CD4-positive, alpha-beta T cell treated with Interleukin-6 for 4 hours (primary cell): ENCODE data around the gene MOK.
"Not testable (repeated sequence)": the region's sequence is repeated elsewhere in the genome, so short reads cannot be mapped to it uniquely, and the experiment has no call there.

ENCODE experiments used
- DNase-seq: peaks from one replicate; pipeline ENCODE4 v3.0.0-alpha.2; 2020; ENCODE audit warnings: mixed read lengths

Gene MOK

GRCh38 chr14:102280376-102280962 lies 24.5 kb downstream of the MOK start:
- no peak for DNase-seq

DNA sequence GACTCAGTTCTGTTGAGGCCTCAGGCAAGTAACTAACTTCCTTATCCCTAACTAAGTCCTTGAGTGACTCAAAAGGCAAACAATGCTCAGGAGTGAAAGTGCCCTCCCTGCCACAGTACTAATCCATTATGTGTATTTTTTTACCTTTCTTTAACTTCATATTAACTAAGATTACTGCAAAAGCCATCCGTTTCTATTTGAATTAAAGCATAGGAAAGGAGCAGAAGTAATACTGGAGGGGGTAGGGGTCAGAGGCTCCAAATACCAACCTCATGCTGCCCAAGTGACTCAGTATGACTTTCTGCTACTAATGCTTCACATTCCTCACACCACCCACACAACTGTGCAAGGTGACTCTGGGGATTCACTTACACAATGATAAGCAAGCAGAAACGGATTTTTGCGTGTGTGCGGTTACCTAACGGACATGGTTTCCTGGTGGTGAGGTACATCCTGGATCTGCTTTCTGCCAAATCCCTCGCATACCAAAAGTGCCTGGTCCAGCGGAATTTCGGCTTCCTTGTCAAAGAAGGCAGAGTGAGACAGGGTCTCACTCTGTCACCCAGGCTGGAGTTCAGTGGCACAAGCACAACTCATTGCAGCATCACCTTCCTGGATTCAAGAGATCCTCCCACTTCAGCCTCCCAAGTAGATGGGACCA lies 25.1 kb downstream of the MOK start:
- DNase-seq: no peak

GRCh38 chr14:102279282-102279681 lies 25.7 kb downstream of the MOK start:
- no peak for DNase-seq

DNA sequence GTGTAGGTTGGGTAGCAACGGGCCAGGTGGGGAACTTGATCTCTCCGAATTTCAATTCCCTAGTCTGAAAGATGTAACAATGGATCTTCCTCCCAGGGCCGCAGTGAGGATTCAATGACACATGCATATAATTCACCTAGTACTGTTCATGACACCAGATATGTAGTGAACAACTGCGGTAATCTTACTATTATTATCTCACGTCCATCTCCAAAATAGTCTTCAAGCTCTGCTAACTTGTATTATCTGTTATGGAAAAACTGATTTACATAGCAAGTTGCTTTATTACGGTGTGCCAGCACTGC lies 26.4 kb downstream of the MOK start:
- no peak for DNase-seq

- DNase-seq: no peak
Observed at GRCh38 chr14:102277874-102278630, 26.9 kb downstream of the MOK start.

DNA sequence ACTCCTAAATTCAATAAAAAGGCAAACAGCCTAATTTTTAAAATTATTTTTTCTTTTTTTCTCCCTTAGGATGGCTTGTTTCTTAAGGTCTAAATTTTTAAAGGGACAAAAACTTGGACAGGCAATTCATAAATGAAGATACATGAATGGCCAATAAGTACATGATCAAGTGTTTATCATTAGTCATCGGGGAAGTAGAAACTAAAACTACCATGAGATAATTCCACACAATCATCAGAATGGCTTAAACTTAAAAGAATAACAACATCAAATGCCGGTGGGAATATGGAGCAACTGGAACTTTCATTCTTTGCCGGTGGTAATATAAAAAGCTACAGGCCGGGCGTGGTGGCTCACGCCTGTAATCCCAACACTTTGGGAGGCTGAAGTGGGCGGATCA lies 29.1 kb downstream of the MOK start:
- no peak for DNase-seq

DNA sequence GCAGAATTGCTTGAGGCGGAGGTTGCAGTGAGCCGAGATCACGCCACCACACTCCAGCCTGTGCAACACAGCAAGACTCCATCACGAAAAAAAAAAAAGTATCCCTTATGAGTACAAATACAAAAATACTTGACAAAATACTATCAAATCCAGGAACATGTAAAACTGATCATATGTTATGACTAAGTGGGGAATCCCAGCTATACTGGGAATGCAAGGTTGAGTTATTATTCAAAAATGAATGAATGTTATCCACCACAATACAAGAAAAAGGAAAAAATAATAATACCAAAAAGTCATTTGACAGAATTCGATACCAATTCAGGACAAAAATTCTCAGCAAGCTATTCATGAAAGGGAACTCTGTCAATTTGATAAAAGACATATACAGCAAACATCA lies 32.6 kb downstream of the MOK start:
- DNase-seq: no peak

- DNase-seq: no peak
Observed at GRCh38 chr14:102264775-102265174, 40.2 kb downstream of the MOK start.

DNA sequence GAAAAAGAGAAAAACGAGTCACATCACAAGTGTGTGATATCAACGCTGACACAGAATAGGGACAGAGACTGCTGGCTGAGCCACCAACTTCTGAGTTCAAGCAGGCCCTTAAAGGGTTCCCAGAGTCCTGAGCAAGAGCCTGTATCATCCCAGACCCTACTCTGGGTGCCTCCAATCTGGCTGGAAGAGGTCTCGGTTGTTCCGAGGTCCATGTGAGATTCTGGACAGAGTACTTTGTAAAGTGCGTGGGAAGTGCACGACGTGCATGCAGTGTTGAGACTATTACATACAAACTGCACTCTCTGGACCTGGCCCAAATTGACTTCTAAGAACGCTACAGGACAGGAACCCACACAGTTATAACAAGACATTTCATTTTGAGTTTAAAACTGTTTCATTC lies 40.6 kb downstream of the MOK start:
- DNase-seq: no peak

DNA sequence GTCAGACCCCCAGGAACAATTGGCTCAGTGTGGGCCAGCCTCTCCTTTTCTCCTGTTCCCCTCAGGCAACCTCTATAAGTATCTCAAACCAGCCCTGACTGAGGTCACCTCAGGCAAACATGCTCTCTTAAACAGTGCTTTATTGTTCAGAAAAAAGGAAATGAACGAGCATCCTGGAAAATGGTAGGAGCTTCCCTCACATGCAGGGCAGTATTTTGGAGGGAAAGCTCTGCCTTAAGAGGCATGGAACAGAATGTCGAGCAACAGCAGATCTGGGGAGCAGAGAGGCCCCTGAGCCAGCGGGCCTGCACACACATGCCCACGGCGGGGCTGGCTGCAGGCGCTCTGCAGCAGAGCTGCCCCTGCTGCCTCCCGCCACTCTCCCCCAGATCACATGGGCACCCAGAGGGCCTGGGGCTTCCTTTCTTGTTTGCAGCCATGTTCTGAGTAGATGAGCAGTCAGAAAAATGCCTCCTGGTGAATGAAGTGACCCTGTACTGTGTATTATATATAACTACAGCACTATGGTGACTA lies 42.0 kb downstream of the MOK start:
- DNase-seq: no peak

DNA sequence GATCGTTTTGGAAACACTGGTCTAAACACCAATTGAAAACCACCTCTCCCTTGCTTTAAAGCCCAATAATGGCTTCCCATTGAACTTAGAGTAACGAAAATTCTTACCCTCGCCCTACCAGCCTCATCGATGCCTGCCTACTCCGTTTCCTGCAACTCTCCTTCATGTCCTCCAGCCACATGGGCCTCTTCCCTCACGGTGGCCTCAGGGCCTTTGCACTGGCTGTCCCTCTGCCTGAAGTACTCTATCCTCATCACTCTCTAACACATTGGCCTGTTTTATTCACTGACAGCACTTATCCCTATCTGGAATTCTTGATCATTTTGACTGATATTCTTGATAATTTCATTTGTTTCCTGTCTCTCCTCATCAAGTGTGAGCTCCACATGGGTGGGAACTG lies 46.8 kb downstream of the MOK start:
- DNase-seq: no peak

- DNase-seq: no peak
Observed at GRCh38 chr14:102256716-102257115, 48.2 kb downstream of the MOK start.

- no peak for DNase-seq
Observed at GRCh38 chr14:102255401-102256190, 49.4 kb downstream of the MOK start.

DNA sequence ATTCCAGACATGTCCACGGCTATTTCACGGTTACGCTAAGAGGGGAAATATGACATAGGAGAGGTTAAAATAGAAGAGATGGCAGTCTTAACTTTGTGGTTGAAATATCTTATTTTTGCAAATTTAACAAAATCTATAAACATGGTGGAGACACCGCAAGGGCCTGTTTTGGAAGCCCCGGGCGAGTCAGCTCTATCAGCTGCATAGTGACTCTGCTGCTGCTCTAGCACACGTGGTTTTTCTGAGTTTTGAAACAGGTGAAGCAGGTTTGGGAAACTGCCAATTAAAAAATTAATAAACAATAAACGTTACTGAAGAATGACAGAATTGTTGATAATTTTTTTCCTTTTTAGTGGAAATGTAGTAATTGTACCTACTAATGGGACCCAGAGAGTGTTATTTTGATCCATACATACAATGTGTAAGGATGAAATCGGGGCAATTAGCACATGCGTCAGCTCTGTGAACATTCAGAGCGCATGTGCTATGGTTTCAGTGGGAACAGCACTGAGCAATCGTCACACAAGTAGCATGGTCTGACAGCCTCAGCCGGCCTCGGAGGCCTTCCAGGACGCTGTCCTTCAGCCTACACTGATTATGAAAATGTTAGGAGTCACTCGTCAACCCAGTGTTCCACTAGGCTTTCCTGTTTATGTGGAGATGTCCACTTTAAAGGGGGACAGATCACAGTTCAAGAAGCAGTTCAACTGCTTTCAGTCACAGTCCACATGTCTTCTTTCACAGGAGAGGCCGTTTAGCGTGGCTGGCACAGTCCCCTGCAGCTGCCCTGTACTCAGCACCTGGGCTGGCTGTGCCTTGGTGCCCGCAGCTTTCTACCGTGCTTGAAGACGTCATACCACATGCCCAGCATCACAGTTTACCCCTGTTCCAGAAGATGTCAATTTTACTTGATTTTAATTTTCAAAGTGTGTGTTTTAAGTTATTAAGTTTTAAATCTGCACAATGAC lies 51.8 kb downstream of the MOK start:
- DNase-seq: no peak

DNA sequence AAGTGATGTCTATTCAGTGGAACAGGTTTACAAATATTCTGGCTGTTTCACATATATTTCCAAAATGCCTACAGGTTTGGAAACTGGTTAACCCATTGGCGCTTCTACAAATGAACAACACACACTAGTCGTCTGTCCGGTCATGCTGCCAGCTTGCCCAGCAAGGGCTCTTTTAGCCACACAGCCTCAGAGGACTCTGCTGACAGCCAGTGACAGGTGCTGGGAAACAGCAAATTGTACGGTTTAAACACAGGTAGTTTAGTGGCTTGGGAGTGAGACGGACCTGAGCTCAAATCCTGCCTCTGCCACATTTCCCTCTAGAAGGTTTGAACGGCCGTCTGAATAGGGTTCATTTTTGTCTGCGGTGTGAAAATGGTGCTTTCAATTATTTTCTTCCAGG lies 53.8 kb downstream of the MOK start:
- DNase-seq: no peak

GRCh38 chr14:102250636-102251035 lies 54.3 kb downstream of the MOK start:
- no peak for DNase-seq

- no peak for DNase-seq
Observed at GRCh38 chr14:102249981-102250380, 55.0 kb downstream of the MOK start.

- DNase-seq: no peak
Observed at GRCh38 chr14:102249041-102249440, 55.9 kb downstream of the MOK start.

DNA sequence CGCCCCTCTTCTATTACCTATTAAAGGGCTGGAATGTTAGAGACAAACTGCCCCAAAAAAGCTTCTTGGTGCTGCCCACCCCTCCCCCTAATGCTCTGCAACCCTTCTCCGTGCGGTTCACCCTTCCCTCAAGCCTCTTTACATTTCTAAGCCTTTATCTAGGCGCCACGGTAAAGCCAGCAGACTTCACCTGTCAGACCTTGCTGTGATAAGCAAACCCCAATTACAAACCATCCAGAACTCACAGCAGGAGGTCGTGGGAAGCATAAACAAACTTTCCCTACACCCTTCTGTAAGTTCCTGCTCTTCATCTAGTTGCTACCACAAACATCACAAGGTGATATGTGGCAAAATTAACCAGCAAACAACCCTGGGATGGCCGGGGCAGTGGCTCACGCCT lies 56.8 kb downstream of the MOK start:
- DNase-seq: no peak

DNA sequence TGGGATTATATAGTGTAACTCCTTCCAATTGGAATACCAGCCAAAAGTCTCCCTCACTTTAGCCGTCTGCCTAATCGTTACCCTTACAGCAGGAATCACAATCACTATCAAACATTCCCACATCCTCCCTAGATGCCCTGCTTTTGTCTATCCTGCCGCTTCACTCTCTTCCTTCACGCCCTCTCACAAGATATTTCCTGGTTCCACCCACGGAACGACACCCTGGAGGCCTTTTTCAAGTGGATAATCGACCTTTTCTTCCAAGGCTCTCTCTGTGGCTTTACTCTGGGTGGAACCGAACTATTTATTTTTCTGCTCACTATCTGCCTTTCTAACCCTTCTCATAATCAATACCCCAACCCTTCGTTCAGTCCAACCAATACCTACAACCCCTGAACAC lies 58.9 kb downstream of the MOK start:
- DNase-seq: no peak

DNA sequence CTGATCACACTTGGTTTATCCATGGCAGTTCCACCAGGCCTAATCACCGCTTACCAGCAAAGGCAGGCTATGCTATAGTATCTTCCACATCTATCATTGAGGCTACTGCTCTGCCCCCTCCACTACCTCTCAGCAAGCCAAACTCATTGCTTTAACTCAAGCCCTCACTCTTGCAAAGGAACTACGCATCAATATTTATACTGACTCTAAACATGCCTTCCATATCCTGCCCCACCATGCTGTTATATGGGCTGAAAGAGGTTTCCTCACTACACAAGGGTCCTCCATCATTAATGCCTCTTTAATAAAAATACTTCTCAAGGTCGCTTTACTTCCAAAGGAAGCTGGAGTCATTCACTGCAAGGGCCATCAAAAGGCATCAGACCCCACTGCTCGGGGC lies 61.2 kb downstream of the MOK start:
- DNase-seq: not testable (repeated sequence)

DNA sequence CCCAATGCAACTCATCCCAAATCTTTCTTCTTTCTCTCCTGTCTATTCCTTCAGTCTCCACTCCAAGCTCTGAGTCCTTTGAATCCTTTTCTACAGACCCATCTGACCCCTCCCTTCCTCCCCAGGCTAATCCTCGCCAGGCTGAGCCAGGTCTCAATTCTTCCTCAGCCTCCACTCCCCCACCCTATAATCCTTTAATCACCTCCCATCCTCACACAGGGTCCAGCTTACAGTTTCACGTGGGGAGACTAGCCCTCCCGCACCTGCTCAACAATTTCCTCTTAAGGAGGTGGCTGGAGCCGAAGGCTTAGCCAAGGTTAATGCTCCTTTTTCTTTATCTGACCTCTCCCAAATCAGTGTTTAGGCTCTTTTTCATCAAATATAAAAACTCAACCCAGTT lies 63.8 kb downstream of the MOK start:
- no peak for DNase-seq
